Activated CD4-positive, alpha-beta T cell treated with anti-CD3 and anti-CD28 coated beads, Interleukin-2, amount 50 U/mL, for 24 hours (primary cell): ENCODE measurements around the gene FAM98B.

ENCODE experiments used
- DNase-seq, 2 donors: peaks; one replicate each; pipeline ENCODE4 v3.0.0-alpha.2; 2020; ENCODE audit warnings: low read depth in 1 of 2, low spot score in 1 of 2

The FAM98B gene

GRCh38 chr15:38460543-38460942, 6.6 kb downstream of the FAM98B start:
- DNase-seq = no peak

GRCh38 chr15:38461066-38461833, 7.3 kb downstream of the FAM98B start:
- DNase-seq = no peak

GRCh38 chr15:38463893-38464292, 10.0 kb downstream of the FAM98B start:
- DNase-seq = no peak

GRCh38 chr15:38464675-38465074, 10.7 kb downstream of the FAM98B start:
- DNase-seq = no peak

- no peak for DNase-seq
These were observed 16.9 kb downstream of the FAM98B start for GRCh38 chr15:38470816-38471215.

GRCh38 chr15:38471974-38472373, 18.0 kb downstream of the FAM98B start:
- no peak for DNase-seq

- peak in 1 of 2 donors; percentile 32 for DNase-seq
These were observed 20.3 kb downstream of the FAM98B start for GRCh38 chr15:38474155-38474757.

- no peak for DNase-seq
These were observed 21.4 kb downstream of the FAM98B start for GRCh38 chr15:38475361-38475760.

GRCh38 chr15:38476120-38476519, 22.2 kb downstream of the FAM98B start:
- DNase-seq = no peak

GRCh38 chr15:38477637-38478036, 23.7 kb downstream of the FAM98B start:
- DNase-seq = no peak

GRCh38 chr15:38479266-38479665, 25.3 kb downstream of the FAM98B start:
- no peak for DNase-seq

GRCh38 chr15:38479756-38480155, 25.8 kb downstream of the FAM98B start:
- no peak for DNase-seq

- DNase-seq = no peak
These were observed 27.2 kb downstream of the FAM98B start for GRCh38 chr15:38481113-38481512.

- no peak for DNase-seq
These were observed 27.8 kb downstream of the FAM98B start for GRCh38 chr15:38481761-38482160.

- DNase-seq = no peak
These were observed 28.6 kb downstream of the FAM98B start for GRCh38 chr15:38482572-38482971.

GRCh38 chr15:38486936-38487335, 33.0 kb downstream of the FAM98B start:
- DNase-seq = no peak

- no peak for DNase-seq
These were observed 33.5 kb downstream of the FAM98B start for GRCh38 chr15:38487378-38487777.

- DNase-seq = no peak
These were observed 36.5 kb downstream of the FAM98B start for GRCh38 chr15:38490242-38490922.

- DNase-seq = no peak
These were observed 42.2 kb downstream of the FAM98B start for GRCh38 chr15:38496151-38496550.

- DNase-seq = no peak
These were observed 45.7 kb downstream of the FAM98B start for GRCh38 chr15:38499651-38500050.

- DNase-seq = no peak
These were observed 49.6 kb downstream of the FAM98B start for GRCh38 chr15:38503496-38503895.
